A673 (cell line): ENCODE data around the gene CRIP3.

ENCODE experiments used
- CTCF ChIP-seq: fragments of 300-800, 200-600 bp; sonication (generic); conservative IDR thresholded peaks from 2 replicates; pipeline ENCODE4 v1.5.1; 2017; ENCODE audit warnings: low read depth, mild to moderate bottlenecking, antibody characterized with exemption, low read length, moderate library complexity, mixed read lengths
- EZH2 ChIP-seq: fragments of 200-600 bp; sonication (generic); IDR thresholded peaks from 2 replicates; pipeline ENCODE4 v1.6.1; 2017; ENCODE audit warnings: borderline replicate concordance, low read depth, mild to moderate bottlenecking, mixed read lengths, antibody characterized with exemption, low read length; ENCODE audit not compliant: poor library complexity, severe bottlenecking

DNA sequence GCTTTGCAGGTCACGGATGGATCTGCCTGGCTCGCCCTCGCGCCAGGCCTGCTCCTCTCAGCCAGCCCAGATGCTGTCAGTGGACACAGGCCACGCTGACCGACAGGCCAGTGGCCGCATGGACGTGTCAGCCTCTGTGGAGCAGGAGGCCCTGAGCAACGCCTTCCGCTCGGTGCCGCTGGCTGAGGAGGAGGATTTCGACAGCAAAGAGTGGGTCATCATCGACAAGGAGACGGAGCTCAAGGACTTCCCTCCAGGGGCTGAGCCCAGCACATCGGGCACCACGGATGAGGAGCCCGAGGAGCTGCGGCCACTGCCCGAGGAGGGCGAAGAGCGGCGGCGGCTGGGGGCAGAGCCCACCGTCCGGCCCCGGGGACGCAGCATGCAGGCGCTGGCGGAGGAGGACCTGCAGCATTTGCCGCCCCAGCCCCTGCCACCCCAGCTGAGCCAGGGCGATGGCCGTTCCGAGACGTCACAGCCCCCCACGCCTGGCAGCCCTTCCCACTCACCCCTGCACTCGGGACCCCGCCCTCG is 45.8 kb downstream of the CRIP3 start:
- TF ChIP-seq EZH2 (no peak), CTCF (no peak)
